Activated naive CD8-positive, alpha-beta T cell treated with anti-CD3 and anti-CD28 coated beads, Interleukin-2, amount 10 ng/mL, durations not matched to agents 7 days and 5 days (primary cell): ENCODE results near the gene MPC1. TPM values are rescaled to one million over a fixed set of nuclear protein-coding genes. Genes with fewer than 3 reads are reported as not detected.
"Not testable (repeated sequence)": the region's sequence is repeated elsewhere in the genome, so short reads cannot be mapped to it uniquely, and the experiment has no call there.

Experiments used
- ATAC-seq: fragments of 150-1000 bp; cut with Tn5 transposase; one replicate; pipeline ENCODE4 v1.10.0; 2021; ENCODE audit warnings: low read depth, moderate library complexity
- POLR2A ChIA-PET: fragments of 350-600 bp; sonication (Branson Sonifier 250); formaldehyde crosslinking; loops from one replicate; lab custom pipeline; 2021; ENCODE audit warnings: antibody characterized with exemption; lab: Charles Lee
- DNase-seq: peaks from one replicate; pipeline ENCODE4 v3.0.0; 2021
- H3K27ac Mint-ChIP-seq: one replicate; pipeline ENCODE4 v1.8.0; 2022; ENCODE audit warnings: mild to moderate bottlenecking, mixed read lengths
- H3K27me3 Mint-ChIP-seq: one replicate; pipeline ENCODE4 v1.8.0; 2022; ENCODE audit warnings: mild to moderate bottlenecking, moderate library complexity, mixed read lengths
- H3K36me3 Mint-ChIP-seq: one replicate; pipeline ENCODE4 v1.8.0; 2021; ENCODE audit warnings: mild to moderate bottlenecking, mixed read lengths
- H3K4me1 Mint-ChIP-seq: one replicate; pipeline ENCODE4 v1.8.0; 2021; ENCODE audit warnings: mixed read lengths
- H3K4me3 Mint-ChIP-seq: one replicate; pipeline ENCODE4 v1.8.0; 2022; ENCODE audit warnings: mild to moderate bottlenecking, moderate library complexity, mixed read lengths
- H3K9me3 Mint-ChIP-seq: one replicate; pipeline ENCODE4 v1.8.0; 2021; ENCODE audit warnings: mixed read lengths
- total RNA-seq, 2 experiments: library from RNA; stranded (reverse); gene quantifications; one replicate each; pipeline ENCODE4 v1.2.3, GENCODE V29; 2021

Gene MPC1
- total RNA-seq, 2 experiments from 2014 or later, result 28.7 to 29.6 TPM

GRCh38 chr6:166383802-166384363 lies 1.1 kb upstream of the MPC1 start:
- DNase-seq, H3K9me3 Mint-ChIP-seq, ATAC-seq, H3K36me3 Mint-ChIP-seq, H3K4me1 Mint-ChIP-seq: not testable (repeated sequence)
- Mint-ChIP-seq H3K27me3 (peaks cover 13% of the 10 kb centered on the region), H3K4me3 (peak overlapping the region; percentile 84), H3K27ac (peak overlapping the region; percentile 57)
- POLR2A ChIA-PET, result interaction anchor here (0.7 kb wide), 1 partner anchor 50 kb away, joined by 3 read pairs; no protein-coding TSS in a partner anchor

- DNase-seq, result no peak
- H3K9me3 Mint-ChIP-seq, result no peaks in the 10 kb centered on the region
- no peak for ATAC-seq
- H3K36me3 Mint-ChIP-seq, result no peaks in the 10 kb centered on the region
- H3K27ac Mint-ChIP-seq, result peak overlapping the region; percentile 74
- POLR2A ChIA-PET, result no interaction called here
- peak overlapping the region; percentile 88 for H3K4me3 Mint-ChIP-seq
- H3K27me3 Mint-ChIP-seq, result peaks cover 8% of the 10 kb centered on the region
- H3K4me1 Mint-ChIP-seq, result peaks cover 8% of the 10 kb centered on the region
Measured at GRCh38 chr6:166382500-166382932, 224 bp downstream of the MPC1 start.

- peaks cover 8% of the 10 kb centered on the region for H3K4me1 Mint-ChIP-seq
- H3K27ac Mint-ChIP-seq, result peak overlapping the region; percentile 74
- peak overlapping the region; percentile 88 for H3K4me3 Mint-ChIP-seq
- DNase-seq (peak; percentile 88), ATAC-seq (peak; percentile 29)
- H3K27me3 Mint-ChIP-seq, result peaks cover 4% of the 10 kb centered on the region
- H3K36me3 Mint-ChIP-seq, result no peaks in the 10 kb centered on the region
- no peaks in the 10 kb centered on the region for H3K9me3 Mint-ChIP-seq
- POLR2A ChIA-PET, result interaction anchor here (0.6 to 1.6 kb wide), 4 partner anchors 39 to 102 kb away, joined by 3 to 7 read pairs (median 4); partner anchors contain the start of gene PRR18
Measured at GRCh38 chr6:166381733-166382499, 824 bp downstream of the MPC1 start.

GRCh38 chr6:166381381-166381732 lies 1.4 kb downstream of the MPC1 start:
- no peaks in the 10 kb centered on the region for H3K36me3 Mint-ChIP-seq
- POLR2A ChIA-PET, result interaction anchor here (0.6 to 1.6 kb wide), 5 partner anchors 38 to 102 kb away, joined by 3 to 7 read pairs (median 3); partner anchors contain the start of gene PRR18
- no peaks in the 10 kb centered on the region for H3K9me3 Mint-ChIP-seq
- DNase-seq (no peak), ATAC-seq (no peak)
- peaks cover 8% of the 10 kb centered on the region for H3K4me1 Mint-ChIP-seq
- H3K27me3 Mint-ChIP-seq, result peaks cover 4% of the 10 kb centered on the region
- H3K27ac Mint-ChIP-seq, result peak overlapping the region; percentile 74
- peak overlapping the region; percentile 88 for H3K4me3 Mint-ChIP-seq

GRCh38 chr6:166379800-166380199 lies 2.9 kb downstream of the MPC1 start:
- no peak overlapping the region for H3K4me3 Mint-ChIP-seq
- POLR2A ChIA-PET, result no interaction called here
- no peak overlapping the region for H3K27ac Mint-ChIP-seq
- H3K36me3 Mint-ChIP-seq, result no peaks in the 10 kb centered on the region
- ATAC-seq (no peak), DNase-seq (no peak)
- peaks cover 8% of the 10 kb centered on the region for H3K4me1 Mint-ChIP-seq
- no peaks in the 10 kb centered on the region for H3K9me3 Mint-ChIP-seq
- no peaks in the 10 kb centered on the region for H3K27me3 Mint-ChIP-seq

GRCh38 chr6:166379103-166379586 lies 3.6 kb downstream of the MPC1 start:
- Mint-ChIP-seq H3K9me3 (no peaks in the 10 kb centered on the region), H3K4me1 (peaks cover 8% of the 10 kb centered on the region), H3K36me3 (no peaks in the 10 kb centered on the region), H3K4me3 (no peak overlapping the region), H3K27ac (no peak overlapping the region), H3K27me3 (no peaks in the 10 kb centered on the region)
- no peak for ATAC-seq
- no peak for DNase-seq
- POLR2A ChIA-PET, result no interaction called here

- DNase-seq, result no peak
- H3K4me3 Mint-ChIP-seq, result no peak overlapping the region
- H3K9me3 Mint-ChIP-seq, result no peaks in the 10 kb centered on the region
- no peak overlapping the region for H3K27ac Mint-ChIP-seq
- ATAC-seq, result no peak
- H3K27me3 Mint-ChIP-seq, result no peaks in the 10 kb centered on the region
- POLR2A ChIA-PET, result no interaction called here
- H3K36me3 Mint-ChIP-seq, result no peaks in the 10 kb centered on the region
- peaks cover 4% of the 10 kb centered on the region for H3K4me1 Mint-ChIP-seq
Measured at GRCh38 chr6:166377721-166378120, 5.0 kb downstream of the MPC1 start.

- Mint-ChIP-seq H3K36me3 (no peaks in the 10 kb centered on the region), H3K9me3 (no peaks in the 10 kb centered on the region), H3K4me1 (peaks cover 2% of the 10 kb centered on the region), H3K4me3 (no peak overlapping the region), H3K27me3 (no peaks in the 10 kb centered on the region), H3K27ac (no peak overlapping the region)
- POLR2A ChIA-PET, result no interaction called here
- DNase-seq (no peak), ATAC-seq (no peak)
Measured at GRCh38 chr6:166375013-166375412, 7.7 kb downstream of the MPC1 start.

GRCh38 chr6:166370489-166370888 lies 12.3 kb downstream of the MPC1 start:
- Mint-ChIP-seq H3K36me3 (peaks cover 2% of the 10 kb centered on the region), H3K4me1 (no peaks in the 10 kb centered on the region), H3K27me3 (no peaks in the 10 kb centered on the region), H3K4me3 (no peak overlapping the region), H3K9me3 (no peaks in the 10 kb centered on the region), H3K27ac (no peak overlapping the region)
- DNase-seq (no peak), ATAC-seq (no peak)
- POLR2A ChIA-PET, result no interaction called here

GRCh38 chr6:166369782-166370181 lies 13.0 kb downstream of the MPC1 start:
- H3K27me3 Mint-ChIP-seq, result no peaks in the 10 kb centered on the region
- POLR2A ChIA-PET, result no interaction called here
- no peaks in the 10 kb centered on the region for H3K4me1 Mint-ChIP-seq
- DNase-seq (no peak), ATAC-seq (no peak)
- H3K27ac Mint-ChIP-seq, result no peak overlapping the region
- H3K9me3 Mint-ChIP-seq, result no peaks in the 10 kb centered on the region
- no peak overlapping the region for H3K4me3 Mint-ChIP-seq
- H3K36me3 Mint-ChIP-seq, result peaks cover 2% of the 10 kb centered on the region

GRCh38 chr6:166366921-166367320 lies 15.8 kb downstream of the MPC1 start:
- no peak overlapping the region for H3K27ac Mint-ChIP-seq
- H3K4me1 Mint-ChIP-seq, result no peaks in the 10 kb centered on the region
- ATAC-seq (no peak), DNase-seq (no peak)
- no peaks in the 10 kb centered on the region for H3K27me3 Mint-ChIP-seq
- H3K9me3 Mint-ChIP-seq, result no peaks in the 10 kb centered on the region
- H3K36me3 Mint-ChIP-seq, result peaks cover 2% of the 10 kb centered on the region
- POLR2A ChIA-PET, result no interaction called here
- H3K4me3 Mint-ChIP-seq, result no peak overlapping the region

GRCh38 chr6:166365806-166366205 lies 16.9 kb downstream of the MPC1 start:
- Mint-ChIP-seq H3K27ac (no peak overlapping the region), H3K4me1 (no peaks in the 10 kb centered on the region), H3K4me3 (no peak overlapping the region), H3K9me3 (no peaks in the 10 kb centered on the region), H3K27me3 (peaks cover 1% of the 10 kb centered on the region), H3K36me3 (peaks cover 4% of the 10 kb centered on the region)
- DNase-seq, result no peak
- ATAC-seq, result no peak
- POLR2A ChIA-PET, result no interaction called here

GRCh38 chr6:166365221-166365620 lies 17.5 kb downstream of the MPC1 start:
- POLR2A ChIA-PET, result no interaction called here
- Mint-ChIP-seq H3K27ac (no peak overlapping the region), H3K27me3 (peaks cover 3% of the 10 kb centered on the region), H3K4me1 (no peaks in the 10 kb centered on the region), H3K9me3 (no peaks in the 10 kb centered on the region), H3K4me3 (no peak overlapping the region), H3K36me3 (peaks cover 4% of the 10 kb centered on the region)
- ATAC-seq (no peak), DNase-seq (no peak)

- H3K4me1 Mint-ChIP-seq, result no peaks in the 10 kb centered on the region
- no peak for ATAC-seq
- H3K9me3 Mint-ChIP-seq, result no peaks in the 10 kb centered on the region
- POLR2A ChIA-PET, result no interaction called here
- no peak overlapping the region for H3K4me3 Mint-ChIP-seq
- peaks cover 4% of the 10 kb centered on the region for H3K36me3 Mint-ChIP-seq
- no peak overlapping the region for H3K27ac Mint-ChIP-seq
- peaks cover 11% of the 10 kb centered on the region for H3K27me3 Mint-ChIP-seq
- no peak for DNase-seq
Measured at GRCh38 chr6:166364456-166364855, 18.3 kb downstream of the MPC1 start.
